ENCODE results near the gene RPS15. TPM values are rescaled to one million over a fixed set of nuclear protein-coding genes. Genes with fewer than 3 reads are reported as not detected.

The RPS15 gene
- total and polyA plus RNA-seq, 9 of the 15 experiments (the other 6 are each of a cell fraction or from before 2014, with no cell fraction given): 605 to 2,791 (median 957) TPM

DNA sequence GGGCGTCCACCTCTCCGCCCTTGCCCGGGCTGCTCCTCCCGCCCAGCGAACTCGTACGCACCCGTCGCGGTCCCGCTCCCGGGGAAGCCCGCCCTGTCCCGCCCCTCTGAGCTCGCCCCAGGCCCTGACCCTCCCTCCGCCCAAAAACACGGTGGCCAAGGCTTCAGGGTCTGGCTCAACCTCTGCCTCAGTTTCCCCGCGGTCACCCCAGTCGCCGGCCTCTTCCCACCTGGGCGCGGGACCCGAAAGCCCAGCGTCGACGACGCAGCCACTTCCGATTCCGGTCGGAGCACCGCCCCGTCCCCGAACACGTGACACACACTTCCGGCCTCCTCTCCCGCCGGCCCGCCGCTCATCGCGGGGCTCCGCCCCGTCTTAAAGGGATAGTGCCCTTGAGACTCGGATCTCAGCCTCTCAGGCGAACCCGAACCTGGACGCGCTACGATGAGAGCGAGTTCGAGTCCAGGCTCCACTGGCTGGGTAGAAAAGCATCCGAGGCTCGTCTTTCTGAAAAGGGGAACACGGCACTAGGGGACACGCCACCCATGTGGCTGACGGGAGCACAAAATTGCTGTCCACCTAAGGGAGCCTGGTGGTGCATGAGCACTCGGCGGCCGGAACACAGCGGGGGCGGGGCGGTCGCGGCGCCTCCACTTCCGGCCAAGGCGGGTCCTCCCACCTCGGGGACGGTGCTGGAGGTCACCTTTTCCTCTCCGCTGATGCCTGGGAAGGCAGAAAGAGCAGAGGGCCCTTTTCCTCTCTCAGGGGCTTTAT lies 40.9 kb downstream of the RPS15 start, which contains the start of gene C19orf25 (continued):
- TF ChIP-seq, protein P1, sequence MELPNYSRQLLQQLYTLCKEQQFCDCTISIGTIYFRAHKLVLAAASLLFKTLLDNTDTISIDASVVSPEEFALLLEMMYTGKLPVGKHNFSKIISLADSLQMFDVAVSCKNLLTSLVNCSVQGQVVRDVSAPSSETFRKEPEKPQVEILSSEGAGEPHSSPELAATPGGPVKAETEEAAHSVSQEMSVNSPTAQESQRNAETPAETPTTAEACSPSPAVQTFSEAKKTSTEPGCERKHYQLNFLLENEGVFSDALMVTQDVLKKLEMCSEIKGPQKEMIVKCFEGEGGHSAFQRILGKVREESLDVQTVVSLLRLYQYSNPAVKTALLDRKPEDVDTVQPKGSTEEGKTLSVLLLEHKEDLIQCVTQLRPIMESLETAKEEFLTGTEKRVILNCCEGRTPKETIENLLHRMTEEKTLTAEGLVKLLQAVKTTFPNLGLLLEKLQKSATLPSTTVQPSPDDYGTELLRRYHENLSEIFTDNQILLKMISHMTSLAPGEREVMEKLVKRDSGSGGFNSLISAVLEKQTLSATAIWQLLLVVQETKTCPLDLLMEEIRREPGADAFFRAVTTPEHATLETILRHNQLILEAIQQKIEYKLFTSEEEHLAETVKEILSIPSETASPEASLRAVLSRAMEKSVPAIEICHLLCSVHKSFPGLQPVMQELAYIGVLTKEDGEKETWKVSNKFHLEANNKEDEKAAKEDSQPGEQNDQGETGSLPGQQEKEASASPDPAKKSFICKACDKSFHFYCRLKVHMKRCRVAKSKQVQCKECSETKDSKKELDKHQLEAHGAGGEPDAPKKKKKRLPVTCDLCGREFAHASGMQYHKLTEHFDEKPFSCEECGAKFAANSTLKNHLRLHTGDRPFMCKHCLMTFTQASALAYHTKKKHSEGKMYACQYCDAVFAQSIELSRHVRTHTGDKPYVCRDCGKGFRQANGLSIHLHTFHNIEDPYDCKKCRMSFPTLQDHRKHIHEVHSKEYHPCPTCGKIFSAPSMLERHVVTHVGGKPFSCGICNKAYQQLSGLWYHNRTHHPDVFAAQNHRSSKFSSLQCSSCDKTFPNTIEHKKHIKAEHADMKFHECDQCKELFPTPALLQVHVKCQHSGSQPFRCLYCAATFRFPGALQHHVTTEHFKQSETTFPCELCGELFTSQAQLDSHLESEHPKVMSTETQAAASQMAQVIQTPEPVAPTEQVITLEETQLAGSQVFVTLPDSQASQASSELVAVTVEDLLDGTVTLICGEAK (IDR thresholded peaks at IDR 0.05): peak; percentile 94
- TF ChIP-seq, protein P1 (CRISPR knock-in tag; IDR thresholded peaks at IDR 0.05): no peak
- TF ChIP-seq IFI16 (CRISPR knock-in tag; IDR thresholded peaks at IDR 0.05) (no peak), PTBP1 (IDR thresholded peaks at IDR 0.05; ENCODE audit: low read depth, low read length) (no peak), ARID1B (IDR thresholded peaks at IDR 0.05) (peak; percentile 59; the same call in 1 of the 2 replicates), RUNX1 (IDR thresholded peaks at IDR 0.05; ENCODE audit: low read depth) (peak; percentile 57; the same call in 1 of the 2 replicates), ZNF316 (IDR thresholded peaks at IDR 0.05) (no peak), MXI1 (IDR thresholded peaks at IDR 0.05; ENCODE audit: low read depth, low read length) (peak; percentile 66; the same call in 1 of the 2 replicates), GATA2 (CRISPR knock-in tag; IDR thresholded peaks at IDR 0.05) (no peak), NCOA6 (IDR thresholded peaks at IDR 0.05) (no peak), ELF1 (tag; IDR thresholded peaks at IDR 0.05) (peak; percentile 95), POLR2H (tag; IDR thresholded peaks at IDR 0.05; ENCODE audit: low read depth) (peak; percentile 88), MTA1 (IDR thresholded peaks at IDR 0.05; ENCODE audit: borderline replicate concordance) (no peak), NFE2L1 (tag; IDR thresholded peaks at IDR 0.05; ENCODE audit: borderline replicate concordance, low read depth) (no peak), PHF20 (IDR thresholded peaks at IDR 0.05; ENCODE audit: partially characterized antibody) (peak; percentile 79), JUNB (CRISPR knock-in tag; conservative IDR thresholded peaks at IDR 0.05) (no peak), ZNF551 (CRISPR knock-in tag; IDR thresholded peaks at IDR 0.05) (no peak), RAD51 (IDR thresholded peaks at IDR 0.05; ENCODE audit: borderline replicate concordance, low read depth) (peak; percentile 98), POLR3G (IDR thresholded peaks at IDR 0.05; ENCODE audit: extremely low read depth, insufficient read length, insufficient replicate concordance) (no peak), HMGN3 (IDR thresholded peaks at IDR 0.05; ENCODE audit: borderline replicate concordance, extremely low read depth, insufficient read length, low read depth, low read length) (peak; percentile 52), KDM4B (IDR thresholded peaks at IDR 0.05; ENCODE audit: borderline replicate concordance in 2 of 2, low read depth in 1 of 2) (peak in 1 of 2 experiments; percentile 88; a peak in 1 of 4 replicates)

Measured in K562 (cell line).